Heart right ventricle (tissue), 16 donors: ENCODE results near the gene ZNF608. TPM values are rescaled to one million over a fixed set of nuclear protein-coding genes. Genes with fewer than 3 reads are reported as not detected.
A peak's percentile ranks its signal among the peaks of the same experiment; 100 is the strongest.

Source experiments
- ATAC-seq, 8 donors: fragments of 200-7000 bp; cut with Tn5 transposase; one replicate each; pipeline ENCODE4 v1.9.1; 2020; ENCODE audit warnings: mild to moderate bottlenecking in 8 of 8, moderate library complexity in 8 of 8, moderate number of reproducible peaks in 1 of 8
- DNase-seq, 2 donors: peaks; one replicate each; pipeline ENCODE4 v3.0.0-alpha.2; 2020
- H3K27ac ChIP-seq, 10 donors: fragments of 200-600 bp; sonication (generic) in 2 of 10; one replicate each; pipeline versions ENCODE4 v1.5.0 to v1.8.0; 2020 to 2022; ENCODE audit warnings: mild to moderate bottlenecking in 3 of 10
- H3K27me3 ChIP-seq, 7 donors: fragments of 200-600 bp; one replicate each; pipeline ENCODE4 v1.8.0; 2021 to 2022; ENCODE audit warnings: mild to moderate bottlenecking in 2 of 7
- H3K36me3 ChIP-seq, 9 donors: fragments of 200-600 bp; sonication (generic) in 1 of 9; one replicate each; pipeline versions ENCODE4 v1.5.0 to v1.8.0; 2020 to 2022; ENCODE audit warnings: mild to moderate bottlenecking in 2 of 9
- H3K4me1 ChIP-seq, 9 donors: fragments of 200-600 bp; sonication (generic) in 1 of 9; one replicate each; pipeline versions ENCODE4 v1.5.0 to v1.8.0; 2020 to 2022; ENCODE audit warnings: mild to moderate bottlenecking in 4 of 9
- H3K4me3 ChIP-seq, 10 donors: fragments of 200-600 bp; sonication (generic) in 2 of 10; one replicate each; pipeline versions ENCODE4 v1.5.0 to v1.8.0; 2020 to 2022; ENCODE audit warnings: mild to moderate bottlenecking in 7 of 10, moderate library complexity in 2 of 10
- H3K9me3 ChIP-seq, 11 donors: fragments of 200-600 bp in 10 of 11; sonication (generic) in 2 of 11; one replicate each; pipeline versions ENCODE4 v1.5.0 to v1.8.0; 2013 to 2022; ENCODE audit warnings: mild to moderate bottlenecking in 2 of 11, control low read depth in 1 of 11, moderate library complexity in 1 of 11
- WGBS, 2 donors: extraction: QIAGEN DNeasy Blood & Tissue Kit; methylation state at CpG; one replicate each; pipeline ENCODE4 v1.1.7; 2013; ENCODE audit warnings: inconsistent platforms in 1 of 2; 5-methylcytosine and 5-hydroxymethylcytosine counted together
- intact Hi-C, 10 donors: fragments of 100-400 bp; cut with DNase I; formaldehyde crosslinking; loops; one replicate each; pipeline versions ENCODE4 v1.11.1 to v1.14.2; 2022
- polyA plus RNA-seq, 2 donors: library from polyadenylated mRNA; stranded (reverse); fragments of 200-250 nt; gene quantifications; one replicate each; pipeline ENCODE4 v1.2.3, GENCODE V29; 2013
- total RNA-seq, 10 donors: library from RNA; stranded (reverse); fragmentation: NEBNext Ultra II Directional in 3 of 10; extraction: Animal tissue kit (Norgen Biotek cat#: 25700) in 3 of 10; gene quantifications; one replicate each; pipeline versions ENCODE4 v1.2.1 to v1.2.4, GENCODE V29; 2021 to 2023
- TF ChIP-seq, protein P1 (sequence below), 9 donors: fragments of 200-600 bp; sonication (generic) in 2 of 9; IDR thresholded peaks; one replicate each; pipeline versions ENCODE4 v1.5.0 to v1.8.0; 2021 to 2022; ENCODE audit warnings: antibody characterized with exemption in 9 of 9, mild to moderate bottlenecking in 5 of 9, moderate library complexity in 1 of 9
- donor health status: Arrhythmogenic right ventricular cardiomyopathy.
- donor health status: ischemic (EF 13 %, LVEDD 7.1; RV severe dilation, severe dysfunction).
- donor health status: healthy with polysubstance abuse.
- donor health status: DM: no; HTN: yes; CAD: no.
- donor health status: DM: no; HTN: no; CAD: no.
- donor health status: ischemic (EF 25% LVEDD 6.9; RV normal size, moderate dysfunction).
- donor health status: ischemic (EF 25% LVEDD 5.7; RV mildly dilated, moderate dysfunction).
- donor health status: healthy.
- donor health status: DM: yes; HTN: yes; CAD: no.
- donor health status: Ischemic cardiomyopathy.
- donor health status: ischemic (EF 35%, LVEDD 5.7; RV mildly dilated, moderate dysfunction).
- donor health status: nonischemic (EF 11% LVEDD 7.7; RV severe dilation, severe dysfunction).
- donor health status: DM: yes; HTN: yes; CAD: no.
- donor health status: PGD.
- donor health status: ischemic (EF 29% LVEDD 5.4; RV normal size, mild dysfunction).
- donor health status: nonischemic (EF 23%, LVEDD 6.1; RV moderate dilation, normal function).

Gene ZNF608
- total and polyA plus RNA-seq, 12 donors = 3.3 to 22.9 (median 13.1) TPM

DNA sequence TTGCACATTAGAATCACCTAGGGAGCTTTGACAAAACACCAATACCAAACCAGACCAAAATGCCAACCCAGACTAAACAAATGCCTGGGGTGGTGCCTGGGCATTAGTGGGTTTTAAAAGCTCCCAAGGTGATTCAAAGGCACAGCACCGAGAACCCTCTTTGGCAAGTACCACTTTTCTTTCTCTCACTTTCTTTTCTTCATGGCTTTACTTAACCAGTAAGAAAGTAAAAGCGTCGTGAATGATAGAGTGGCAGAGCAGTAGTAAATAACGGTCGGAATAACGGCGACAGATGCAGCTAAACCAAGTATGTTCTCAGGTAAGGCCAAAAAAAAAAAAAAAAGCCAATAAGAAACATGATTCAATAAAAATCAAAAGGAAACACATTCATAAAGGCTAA lies 49.5 kb downstream of the ZNF608 start:
- ATAC-seq (no peak), DNase-seq (no peak)
- WGBS, 2 donors = 91 to 93% methylated on average over 7 of the region's 7 CpGs
- H3K36me3 ChIP-seq = peaks cover 0 to 14% (median 0%) of the 10 kb centered on the region in 9 donors
- TF ChIP-seq, protein P1, sequence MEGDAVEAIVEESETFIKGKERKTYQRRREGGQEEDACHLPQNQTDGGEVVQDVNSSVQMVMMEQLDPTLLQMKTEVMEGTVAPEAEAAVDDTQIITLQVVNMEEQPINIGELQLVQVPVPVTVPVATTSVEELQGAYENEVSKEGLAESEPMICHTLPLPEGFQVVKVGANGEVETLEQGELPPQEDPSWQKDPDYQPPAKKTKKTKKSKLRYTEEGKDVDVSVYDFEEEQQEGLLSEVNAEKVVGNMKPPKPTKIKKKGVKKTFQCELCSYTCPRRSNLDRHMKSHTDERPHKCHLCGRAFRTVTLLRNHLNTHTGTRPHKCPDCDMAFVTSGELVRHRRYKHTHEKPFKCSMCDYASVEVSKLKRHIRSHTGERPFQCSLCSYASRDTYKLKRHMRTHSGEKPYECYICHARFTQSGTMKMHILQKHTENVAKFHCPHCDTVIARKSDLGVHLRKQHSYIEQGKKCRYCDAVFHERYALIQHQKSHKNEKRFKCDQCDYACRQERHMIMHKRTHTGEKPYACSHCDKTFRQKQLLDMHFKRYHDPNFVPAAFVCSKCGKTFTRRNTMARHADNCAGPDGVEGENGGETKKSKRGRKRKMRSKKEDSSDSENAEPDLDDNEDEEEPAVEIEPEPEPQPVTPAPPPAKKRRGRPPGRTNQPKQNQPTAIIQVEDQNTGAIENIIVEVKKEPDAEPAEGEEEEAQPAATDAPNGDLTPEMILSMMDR (IDR thresholded peaks at IDR 0.05) = no peak
- H3K4me3 ChIP-seq = no peak overlapping the region
- H3K27me3 ChIP-seq = no peaks in the 10 kb centered on the region
- H3K27ac ChIP-seq = peak overlapping the region in 6 of 10 donors; percentile 62 to 85 (median 78)
- H3K4me1 ChIP-seq = peaks cover 9 to 59% (median 34%) of the 10 kb centered on the region in 9 donors
- H3K9me3 ChIP-seq = no peaks in the 10 kb centered on the region
- intact Hi-C loops = no loop called here
